ENCODE results near the gene APOL6.

DNA sequence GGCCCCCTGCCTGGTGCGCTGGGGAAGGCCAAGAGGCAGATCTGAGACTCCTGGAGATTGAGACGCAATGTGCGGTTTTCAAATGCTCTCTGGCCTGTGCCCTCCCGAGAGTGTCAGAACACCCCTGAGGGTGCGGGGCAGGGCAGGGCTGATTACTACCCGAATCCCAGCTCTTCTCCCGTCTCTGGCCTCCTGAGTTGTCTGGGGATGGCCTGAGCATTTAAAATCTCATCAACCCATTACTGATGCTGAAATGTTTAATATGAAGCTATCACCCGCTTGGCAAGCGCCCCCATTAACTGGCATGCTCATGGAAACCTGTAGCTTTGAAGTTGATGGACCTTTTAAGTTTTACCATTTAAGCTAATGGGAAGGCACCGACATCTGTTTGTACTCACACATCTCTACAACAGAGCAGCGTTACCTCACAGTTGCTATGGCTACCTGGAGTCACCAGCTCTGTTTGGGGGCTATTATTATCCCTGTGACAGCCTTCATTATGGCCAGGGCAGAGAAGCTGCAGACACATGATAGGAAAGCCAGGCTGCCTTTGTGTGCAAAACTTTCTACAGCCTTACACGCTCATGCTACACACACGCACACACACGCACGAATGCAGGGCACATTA, 27.5 kb upstream of the APOL6 start:
- TF ChIP-seq, protein P1, sequence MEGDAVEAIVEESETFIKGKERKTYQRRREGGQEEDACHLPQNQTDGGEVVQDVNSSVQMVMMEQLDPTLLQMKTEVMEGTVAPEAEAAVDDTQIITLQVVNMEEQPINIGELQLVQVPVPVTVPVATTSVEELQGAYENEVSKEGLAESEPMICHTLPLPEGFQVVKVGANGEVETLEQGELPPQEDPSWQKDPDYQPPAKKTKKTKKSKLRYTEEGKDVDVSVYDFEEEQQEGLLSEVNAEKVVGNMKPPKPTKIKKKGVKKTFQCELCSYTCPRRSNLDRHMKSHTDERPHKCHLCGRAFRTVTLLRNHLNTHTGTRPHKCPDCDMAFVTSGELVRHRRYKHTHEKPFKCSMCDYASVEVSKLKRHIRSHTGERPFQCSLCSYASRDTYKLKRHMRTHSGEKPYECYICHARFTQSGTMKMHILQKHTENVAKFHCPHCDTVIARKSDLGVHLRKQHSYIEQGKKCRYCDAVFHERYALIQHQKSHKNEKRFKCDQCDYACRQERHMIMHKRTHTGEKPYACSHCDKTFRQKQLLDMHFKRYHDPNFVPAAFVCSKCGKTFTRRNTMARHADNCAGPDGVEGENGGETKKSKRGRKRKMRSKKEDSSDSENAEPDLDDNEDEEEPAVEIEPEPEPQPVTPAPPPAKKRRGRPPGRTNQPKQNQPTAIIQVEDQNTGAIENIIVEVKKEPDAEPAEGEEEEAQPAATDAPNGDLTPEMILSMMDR (conservative IDR thresholded peaks at IDR 0.05 in 1 of 2, IDR thresholded peaks at IDR 0.05 in 1 of 2; ENCODE audit: low read depth in 1 of 2, low read length in 2 of 2): no peak
- TF ChIP-seq EZH2 (IDR thresholded peaks at IDR 0.05; ENCODE audit: low read length, missing control alignments): no peak

Measured in fibroblast of lung (primary cell).